DMS53 (cell line): ENCODE measurements around the gene RPRD1A.
"Not testable (repeated sequence)": the region's sequence is repeated elsewhere in the genome, so short reads cannot be mapped to it uniquely, and the experiment has no call there.

ENCODE experiments used
- DNase-seq: peaks from one replicate; lab custom pipeline; 2025; lab: John Stamatoyannopoulos, UW

RPRD1A gene

DNA sequence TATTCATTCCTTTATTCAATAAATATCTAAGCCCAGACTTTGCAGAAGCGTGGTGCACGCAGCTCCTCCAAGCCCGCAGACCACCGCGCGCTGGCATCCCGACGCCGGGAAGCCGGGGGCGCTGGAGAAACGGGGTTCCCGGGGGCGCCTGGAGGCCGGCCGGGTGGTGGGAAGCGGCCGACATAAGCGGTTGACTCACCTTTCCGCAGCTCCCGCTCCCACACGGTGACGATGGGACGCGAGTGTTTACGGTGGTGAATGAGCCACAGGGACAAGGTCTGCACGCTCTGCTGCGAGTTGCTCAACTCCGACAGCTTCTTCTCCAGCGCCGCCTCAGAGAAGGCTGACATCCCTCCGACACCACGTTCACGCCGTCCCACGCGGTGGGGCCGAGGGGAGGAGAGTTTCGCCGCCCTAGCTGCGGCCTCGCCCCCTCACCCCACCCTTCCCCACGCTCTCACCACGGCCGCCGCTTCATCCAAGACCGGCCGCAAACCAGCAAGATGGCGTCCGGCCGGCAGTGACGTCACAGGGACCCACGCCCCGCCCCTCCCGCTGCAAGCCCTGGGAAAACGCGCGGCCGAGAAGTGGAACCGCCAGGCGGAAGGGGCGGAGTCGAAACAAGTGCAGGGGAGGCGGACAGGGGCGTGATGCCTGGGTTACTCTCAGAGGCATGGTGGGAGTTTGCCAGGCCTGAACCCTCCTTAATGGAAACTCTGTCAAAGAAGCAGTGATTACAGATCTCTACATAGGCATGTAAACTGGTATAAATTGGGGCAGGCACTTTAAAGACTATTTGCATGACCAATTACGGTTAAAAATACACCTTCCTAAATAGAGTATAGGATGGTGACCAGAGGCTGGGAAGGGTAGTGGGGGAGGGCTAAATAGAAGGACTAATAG, at the start of gene RPRD1A:
TSS of gene RPRD1A (minus strand) at position 505 of the 903 bp plus-strand sequence. CDS start at position 350, 155 bp downstream.
- DNase-seq, result peak; percentile 98

GRCh38 chr18:36116771-36117170, 49.4 kb upstream of the RPRD1A start:
- DNase-seq, result not testable (repeated sequence)

DNA sequence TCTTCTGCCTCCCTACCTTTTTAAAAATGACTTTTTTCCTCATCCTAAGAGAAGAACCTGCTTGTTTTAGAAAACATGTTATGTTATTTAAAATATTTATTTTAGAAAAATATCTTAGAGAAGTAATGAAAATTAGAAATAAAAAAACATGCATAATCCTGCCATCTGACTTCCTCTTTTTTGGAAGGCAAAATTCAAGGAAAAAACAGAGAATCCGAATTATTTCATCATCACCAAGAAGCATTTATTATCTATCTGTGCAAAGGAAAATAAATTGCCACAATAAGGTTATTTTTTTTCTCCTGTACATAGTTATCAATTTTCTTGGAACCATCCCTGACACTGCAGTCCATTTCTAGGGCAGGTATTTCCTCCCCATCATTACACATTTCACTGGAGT, 47.4 kb upstream of the RPRD1A start:
- no peak for DNase-seq

DNA sequence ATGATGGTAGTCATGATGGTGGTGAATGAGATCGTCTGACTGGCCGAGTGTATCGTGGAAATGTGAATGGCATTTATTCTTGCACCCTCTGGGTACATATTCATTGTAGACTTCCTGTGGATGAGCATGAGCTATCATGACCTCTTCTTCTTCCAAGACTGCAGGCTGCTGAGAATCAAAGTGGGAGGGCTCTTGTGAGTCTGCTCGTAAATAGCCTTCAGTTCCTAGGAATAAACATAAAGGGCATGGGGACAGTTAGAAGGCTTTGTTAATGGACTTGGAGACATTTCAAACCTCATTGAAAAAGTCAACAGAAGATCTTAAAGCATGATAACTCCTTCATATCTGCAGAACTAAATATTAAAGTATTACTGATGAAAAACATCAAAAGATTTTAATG, 46.9 kb upstream of the RPRD1A start:
- DNase-seq, result no peak

DNA sequence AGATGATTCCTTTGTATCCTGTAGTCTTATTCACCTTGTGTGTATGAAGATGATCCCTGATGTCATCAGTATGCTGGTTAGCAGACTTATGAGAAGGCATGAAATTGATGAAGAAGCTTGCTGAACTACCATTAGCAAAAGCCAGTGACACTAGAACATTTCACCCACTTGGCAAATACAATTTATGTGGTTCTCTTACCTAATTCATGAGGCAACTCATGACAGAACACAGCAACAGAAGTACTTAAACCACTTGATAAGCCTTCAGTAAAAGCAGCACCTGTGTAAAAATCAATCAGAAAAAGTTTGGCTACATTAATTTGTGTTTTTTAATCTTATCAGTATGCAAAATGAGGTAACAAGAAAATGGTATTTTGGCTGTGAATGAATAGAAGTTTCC, 44.9 kb upstream of the RPRD1A start:
- DNase-seq, result no peak

DNA sequence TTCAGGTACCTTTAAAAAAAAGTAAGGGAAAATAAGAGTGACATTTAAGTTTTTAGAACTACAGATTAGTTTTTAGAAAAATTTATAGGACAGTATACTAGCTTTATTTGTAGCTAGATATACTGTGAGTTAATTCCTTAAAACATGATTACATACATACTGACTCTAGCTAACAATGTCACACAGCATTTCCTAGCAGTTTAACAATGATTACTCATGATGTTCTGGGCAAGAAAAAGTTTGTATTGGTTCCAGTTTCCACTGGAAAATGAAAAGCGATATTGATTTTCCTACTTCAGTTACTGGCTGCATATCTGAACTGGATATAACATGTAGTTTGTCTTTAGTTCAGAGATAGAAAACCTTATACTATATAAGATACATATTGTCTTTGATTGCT, 42.4 kb upstream of the RPRD1A start:
- no peak for DNase-seq

DNA sequence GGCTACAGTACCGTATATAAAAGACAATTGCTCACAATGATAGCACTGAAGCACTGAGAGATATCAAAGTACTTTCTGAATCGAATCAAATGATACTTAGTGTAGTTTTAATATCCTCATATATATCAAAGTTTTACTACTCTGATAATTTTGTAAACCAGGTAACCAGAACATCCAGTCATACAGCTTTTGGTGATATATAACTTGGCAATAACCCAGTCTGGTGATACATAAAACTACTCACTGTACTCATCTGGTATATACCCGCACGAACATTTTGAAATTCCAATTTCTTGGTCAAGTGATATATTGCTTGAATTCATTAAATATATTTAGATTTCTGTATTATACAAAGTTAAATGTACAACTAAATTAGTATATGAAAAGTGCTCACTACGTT, 41.2 kb upstream of the RPRD1A start:
- DNase-seq, result no peak

GRCh38 chr18:36108196-36108595, 40.8 kb upstream of the RPRD1A start:
- no peak for DNase-seq

- DNase-seq, result no peak
Measured at GRCh38 chr18:36107477-36107876, 40.1 kb upstream of the RPRD1A start.

GRCh38 chr18:36104749-36105148, 37.4 kb upstream of the RPRD1A start:
- no peak for DNase-seq

DNA sequence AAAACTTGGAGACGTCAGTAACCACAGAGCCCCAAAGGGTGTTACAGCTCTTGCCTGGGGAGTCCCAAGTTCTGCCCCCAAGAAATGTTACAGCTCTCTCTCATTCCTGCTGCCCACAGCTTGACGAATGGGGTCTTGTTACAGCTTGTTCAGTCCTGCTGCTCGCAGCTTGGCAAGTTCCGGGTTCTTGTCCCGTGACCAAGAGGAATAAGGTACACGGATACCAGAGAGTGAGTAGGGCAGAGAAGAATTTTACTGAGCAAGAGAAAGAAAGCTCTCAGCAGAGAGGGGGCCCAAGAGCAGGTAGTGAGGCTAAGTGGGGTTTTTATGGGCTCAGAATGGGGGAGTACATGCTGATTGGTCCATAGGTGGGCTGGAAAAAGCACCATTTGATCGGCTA, 34.6 kb upstream of the RPRD1A start:
- DNase-seq, result peak; percentile 8

GRCh38 chr18:36099311-36099710, 32.0 kb upstream of the RPRD1A start:
- DNase-seq, result no peak

GRCh38 chr18:36096955-36097354, 29.6 kb upstream of the RPRD1A start:
- no peak for DNase-seq

- peak; percentile 85 for DNase-seq
Measured at GRCh38 chr18:36095936-36096519, 28.7 kb upstream of the RPRD1A start.

DNA sequence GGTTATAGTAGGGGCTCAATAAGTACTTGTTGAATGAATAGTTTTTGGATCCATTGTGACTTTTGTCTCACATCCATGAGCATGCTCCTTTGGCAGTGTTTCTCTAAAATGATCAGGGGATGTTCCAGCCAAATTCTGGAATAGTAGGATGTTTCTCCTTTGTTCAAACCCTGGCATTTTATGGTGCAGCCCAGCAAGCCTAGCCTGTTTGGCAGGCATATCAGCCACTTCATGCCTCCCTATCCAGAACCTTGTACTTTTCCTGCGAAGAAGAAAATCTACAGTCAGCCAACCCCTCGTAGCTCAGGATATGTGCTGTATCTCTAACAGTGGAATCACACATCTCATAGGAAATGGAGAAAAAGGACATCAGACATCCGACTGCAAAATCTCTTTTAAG, 27.1 kb upstream of the RPRD1A start:
- DNase-seq, result no peak

- not testable (repeated sequence) for DNase-seq
Measured at GRCh38 chr18:36092116-36092515, 24.8 kb upstream of the RPRD1A start.

- DNase-seq, result no peak
Measured at GRCh38 chr18:36089001-36089400, 21.6 kb upstream of the RPRD1A start.

- DNase-seq, result no peak
Measured at GRCh38 chr18:36088256-36088655, 20.9 kb upstream of the RPRD1A start.

DNA sequence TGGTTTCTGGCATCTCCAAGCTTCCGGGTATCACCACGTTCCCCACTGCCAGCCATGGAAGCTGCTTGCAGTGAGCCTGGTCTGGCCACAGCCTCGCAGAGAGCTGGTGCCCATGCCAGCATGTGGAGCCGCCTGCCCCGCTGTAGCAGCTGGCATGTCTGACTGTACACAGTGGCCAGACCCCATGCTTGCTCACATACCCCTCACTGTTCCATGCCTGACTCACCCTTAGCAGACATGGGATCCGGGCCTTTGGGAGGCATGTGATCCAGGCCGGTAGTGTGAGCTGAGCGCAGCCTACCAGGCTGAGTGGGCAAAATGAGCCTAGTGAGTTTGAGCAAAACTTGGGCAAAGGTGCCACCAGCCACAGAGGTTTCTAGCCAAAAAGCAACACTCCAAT, 18.8 kb upstream of the RPRD1A start:
- DNase-seq, result no peak

- DNase-seq, result no peak
Measured at GRCh38 chr18:36085195-36085594, 17.8 kb upstream of the RPRD1A start.

- DNase-seq, result no peak
Measured at GRCh38 chr18:36083729-36084128, 16.4 kb upstream of the RPRD1A start.

DNA sequence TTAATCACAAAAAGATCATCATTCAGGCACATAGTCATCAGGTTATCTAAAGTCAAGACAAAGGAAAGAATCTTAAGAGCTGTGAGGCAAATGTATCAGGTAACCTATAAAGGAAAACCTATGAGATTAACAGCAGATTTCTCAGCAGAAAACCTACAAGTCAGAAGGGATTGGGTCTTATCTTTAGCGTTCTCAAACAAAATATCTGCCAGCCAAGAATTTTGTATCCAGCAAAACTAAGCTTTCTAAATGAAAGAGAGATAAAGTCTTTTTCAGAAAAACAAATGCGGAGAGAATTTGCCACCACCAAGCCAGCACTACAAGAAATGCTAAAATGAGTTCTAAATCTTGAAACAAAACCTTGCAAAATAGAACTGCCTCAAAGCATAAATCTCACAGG, 13.8 kb upstream of the RPRD1A start:
- not testable (repeated sequence) for DNase-seq

DNA sequence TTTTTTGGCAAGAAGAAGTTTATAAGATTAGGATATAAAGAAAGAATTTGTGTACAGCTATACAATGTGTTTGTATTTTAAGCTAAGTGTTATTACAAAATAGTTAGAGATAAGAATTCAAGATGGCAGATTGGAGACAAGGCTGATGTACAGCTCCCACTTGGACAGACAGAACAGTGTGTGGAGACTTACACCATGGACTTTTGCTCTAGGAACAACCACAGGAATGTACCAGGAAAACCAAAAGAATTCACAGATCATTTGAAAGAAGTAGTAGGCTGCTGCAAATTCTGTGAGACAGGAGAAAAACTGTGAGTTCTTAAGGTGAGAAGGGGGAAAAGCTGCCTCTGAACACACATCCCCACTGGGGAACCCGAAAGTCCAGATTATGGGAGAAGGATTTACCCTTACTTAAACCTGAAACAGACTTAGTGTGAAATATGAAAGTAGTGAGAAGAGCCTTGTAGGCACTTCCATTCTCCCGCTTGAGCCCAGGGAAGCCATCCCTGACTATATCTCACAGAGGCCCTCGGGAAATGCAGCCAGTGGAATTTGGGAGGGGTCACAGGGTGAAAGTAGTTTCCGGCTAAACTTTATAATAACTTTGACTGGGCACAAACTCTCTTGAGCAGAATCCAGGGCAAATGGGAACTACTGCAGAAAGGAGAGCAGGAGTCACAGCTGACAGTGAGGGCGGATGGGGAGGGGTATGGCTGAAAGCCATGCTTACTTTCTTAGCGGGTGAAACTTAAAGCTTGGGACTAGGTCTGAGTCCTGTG, 11.6 kb upstream of the RPRD1A start:
- no peak for DNase-seq
